GM18517 (cell line): ENCODE data around the gene FGGY.
"Not testable (repeated sequence)": the region's sequence is repeated elsewhere in the genome, so short reads cannot be mapped to it uniquely, and the experiment has no call there.

Experiments used
- ATAC-seq: cut with Tn5 transposase; IDR thresholded peaks from one replicate; pipeline ENCODE4 v1.9.1; 2021; ENCODE audit warnings: mild to moderate bottlenecking, moderate library complexity; ENCODE audit not compliant: unreplicated experiment

Gene FGGY

GRCh38 chr1:59346429-59346828 lies 49.5 kb downstream of the FGGY start:
- no peak for ATAC-seq

GRCh38 chr1:59349101-59349500 lies 52.2 kb downstream of the FGGY start:
- ATAC-seq: no peak

GRCh38 chr1:59350521-59350920 lies 53.6 kb downstream of the FGGY start:
- no peak for ATAC-seq

GRCh38 chr1:59352065-59352464 lies 55.2 kb downstream of the FGGY start:
- ATAC-seq: no peak

- no peak for ATAC-seq
Measured at GRCh38 chr1:59353453-59353852, 56.6 kb downstream of the FGGY start.

GRCh38 chr1:59354239-59354638 lies 57.3 kb downstream of the FGGY start:
- ATAC-seq: not testable (repeated sequence)

- peak; percentile 77 for ATAC-seq
Measured at GRCh38 chr1:59354709-59355337, 57.9 kb downstream of the FGGY start.

GRCh38 chr1:59355361-59355760 lies 58.5 kb downstream of the FGGY start:
- peak; percentile 65 for ATAC-seq

- ATAC-seq: no peak
Measured at GRCh38 chr1:59356627-59357026, 59.7 kb downstream of the FGGY start.

GRCh38 chr1:59357645-59358320 lies 60.9 kb downstream of the FGGY start:
- no peak for ATAC-seq

- no peak for ATAC-seq
Measured at GRCh38 chr1:59359325-59359724, 62.4 kb downstream of the FGGY start.

GRCh38 chr1:59360170-59360569 lies 63.3 kb downstream of the FGGY start:
- ATAC-seq: no peak

GRCh38 chr1:59360729-59361128 lies 63.8 kb downstream of the FGGY start:
- no peak for ATAC-seq

- no peak for ATAC-seq
Measured at GRCh38 chr1:59361766-59362165, 64.9 kb downstream of the FGGY start.

GRCh38 chr1:59364037-59364436 lies 67.1 kb downstream of the FGGY start:
- no peak for ATAC-seq

GRCh38 chr1:59366346-59366745 lies 69.5 kb downstream of the FGGY start:
- ATAC-seq: no peak

- no peak for ATAC-seq
Measured at GRCh38 chr1:59367301-59368007, 70.6 kb downstream of the FGGY start.

GRCh38 chr1:59368008-59368670 lies 71.2 kb downstream of the FGGY start:
- ATAC-seq: no peak

GRCh38 chr1:59375321-59376220 lies 78.7 kb downstream of the FGGY start:
- ATAC-seq: no peak

GRCh38 chr1:59377350-59377904 lies 80.5 kb downstream of the FGGY start:
- no peak for ATAC-seq
